Measurements from ENCODE around the gene DLX2.
"Not testable (repeated sequence)": the region's sequence is repeated elsewhere in the genome, so short reads cannot be mapped to it uniquely, and the experiment has no call there.

Gene DLX2

DNA sequence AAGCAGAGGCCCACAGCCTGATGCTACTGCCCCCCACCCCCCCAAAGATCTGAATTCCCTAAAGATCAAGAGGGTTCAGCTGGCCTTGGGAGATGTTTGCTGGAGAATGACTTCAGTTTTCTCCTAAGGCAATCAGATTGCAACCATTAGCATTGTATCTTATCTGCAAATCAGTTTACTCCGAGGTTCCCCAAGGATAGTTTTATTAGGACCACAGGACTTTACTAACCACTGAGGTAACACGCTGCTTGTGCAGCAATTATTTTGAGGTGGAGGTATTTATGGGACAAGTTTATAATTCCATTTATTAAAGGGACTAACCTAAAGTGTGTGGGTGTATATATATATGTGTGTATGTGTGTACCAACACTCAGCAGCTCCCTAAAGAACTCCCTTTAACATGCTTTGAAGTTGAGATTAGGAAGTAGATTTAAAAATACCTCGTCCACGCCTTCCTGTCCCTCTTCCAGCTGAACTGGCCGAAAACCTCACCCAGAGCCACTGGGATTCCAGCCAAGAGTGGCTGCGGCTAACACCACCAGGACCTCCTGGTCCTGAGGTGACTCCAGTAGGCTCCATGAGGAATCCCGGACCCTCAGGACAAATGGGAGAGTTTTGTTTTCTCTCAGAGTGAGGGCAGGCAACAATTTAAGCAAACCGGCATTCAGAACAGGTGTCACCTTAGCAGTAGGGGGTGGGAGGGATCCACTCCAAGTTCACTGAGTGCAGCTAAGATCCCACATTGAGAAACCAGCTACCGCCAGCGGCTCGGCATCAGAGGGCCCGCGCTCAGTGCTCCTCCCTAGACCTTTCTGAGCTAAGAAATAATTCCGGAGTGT lies 20.4 kb downstream of the DLX2 start:
- peak; percentile 31 for DNase-seq

GRCh38 chr2:172081221-172082022 lies 21.3 kb downstream of the DLX2 start:
- DNase-seq, result no peak

DNA sequence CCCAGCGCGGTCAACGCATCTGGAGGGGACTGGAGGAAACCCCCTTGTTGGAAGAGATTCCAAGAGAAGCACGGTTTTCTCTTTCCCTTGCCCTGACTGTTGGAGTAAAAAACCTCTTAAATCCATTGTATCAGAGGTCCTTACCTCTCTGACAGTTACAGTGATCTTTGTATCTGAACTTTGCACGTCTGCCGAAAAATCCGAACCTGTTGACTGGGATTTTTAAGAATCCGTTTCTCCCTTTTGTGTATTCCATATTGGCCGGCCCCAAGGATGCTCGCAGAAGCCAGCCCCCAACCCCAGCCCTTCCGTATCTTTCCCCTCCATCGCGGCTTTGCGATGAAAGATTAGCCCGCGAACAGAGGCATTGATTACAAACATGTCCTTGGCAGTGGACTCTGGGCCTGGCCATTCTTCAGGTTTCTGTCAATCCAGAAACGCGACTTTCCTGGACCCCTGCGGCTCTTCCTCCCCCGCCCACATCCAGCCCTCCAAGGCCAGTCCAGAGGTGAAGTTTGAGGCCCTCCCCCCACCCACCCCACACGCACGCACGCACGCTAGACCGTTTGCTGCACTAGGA lies 22.0 kb downstream of the DLX2 start:
- DNase-seq, result no peak

GRCh38 chr2:172079838-172080640 lies 22.7 kb downstream of the DLX2 start:
- DNase-seq, result peak; percentile 36

DNA sequence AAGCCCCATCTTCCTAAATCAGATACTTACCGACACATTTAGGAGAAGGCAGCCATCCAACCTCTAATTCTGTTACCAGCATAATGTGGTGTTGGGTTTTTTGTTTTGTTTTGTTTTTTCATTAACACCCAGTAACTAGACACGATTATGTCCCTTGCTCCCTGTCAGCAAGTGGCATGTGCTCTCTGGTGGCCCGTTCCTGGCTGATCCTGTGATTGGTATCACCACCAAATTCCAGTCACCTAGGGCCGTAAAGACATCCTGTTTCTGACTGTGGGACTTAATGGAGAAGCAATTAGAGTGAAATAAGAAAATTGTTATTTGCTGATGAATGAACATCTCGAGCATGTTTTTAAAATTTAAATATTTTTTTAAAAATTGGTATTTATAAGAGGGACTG lies 23.3 kb downstream of the DLX2 start:
- no peak for DNase-seq

- DNase-seq, result no peak
Measured at GRCh38 chr2:172074254-172074653, 28.4 kb downstream of the DLX2 start.

DNA sequence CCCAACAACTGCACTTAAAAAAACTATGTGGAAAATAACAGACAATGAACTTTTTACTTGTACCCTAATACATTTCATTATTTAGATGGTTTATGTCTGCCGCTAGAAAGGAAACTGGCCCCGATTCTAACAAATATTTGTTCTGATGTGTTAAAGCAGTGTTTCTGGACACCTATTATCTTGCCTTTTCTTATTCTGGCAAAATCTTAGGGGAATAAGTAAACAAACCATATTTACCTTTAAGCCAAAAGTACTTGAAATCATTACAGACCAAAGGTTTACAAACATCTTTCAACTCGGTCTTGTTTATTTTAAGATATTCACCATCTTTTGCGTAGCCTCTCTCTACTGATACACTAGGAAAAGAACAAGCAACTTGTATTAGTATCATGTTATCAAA lies 29.2 kb downstream of the DLX2 start:
- no peak for DNase-seq

DNA sequence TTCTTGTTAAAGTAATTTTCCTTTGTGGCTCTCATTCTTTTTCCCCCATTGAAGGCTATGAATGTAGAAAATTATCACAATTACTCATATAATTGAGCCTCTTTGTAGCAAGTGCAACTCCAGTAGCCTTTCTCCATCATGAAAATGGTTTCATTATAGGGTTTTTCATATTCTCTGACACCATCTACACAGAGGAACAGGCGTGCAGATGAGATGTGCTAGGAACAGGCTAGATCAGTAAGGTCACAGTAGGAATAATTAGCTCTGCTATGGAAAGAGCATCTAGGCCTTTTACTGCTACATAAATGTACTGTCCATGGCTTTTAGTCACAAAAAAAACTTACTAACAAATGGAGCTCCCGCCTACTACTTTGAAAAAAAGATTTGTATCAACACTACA lies 30.0 kb downstream of the DLX2 start:
- no peak for DNase-seq

DNA sequence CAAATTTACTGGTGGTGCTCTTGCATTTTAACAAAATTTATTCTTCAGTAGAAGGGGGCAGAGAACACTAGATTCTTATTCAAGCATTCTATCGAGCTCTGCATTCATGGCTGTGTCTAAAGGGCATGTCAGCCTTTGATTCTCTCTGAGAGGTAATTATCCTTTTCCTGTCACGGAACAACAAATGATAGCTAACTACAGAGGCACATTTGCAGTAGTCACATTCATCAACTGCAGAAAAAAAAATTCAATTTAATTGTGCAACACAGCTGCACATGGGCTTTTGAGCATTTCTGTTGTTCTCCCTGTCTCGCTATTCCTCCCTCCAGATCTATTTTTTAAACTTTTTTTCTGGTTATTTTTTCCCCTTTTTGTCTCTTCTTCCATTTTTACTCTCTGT lies 30.4 kb downstream of the DLX2 start:
- DNase-seq, result no peak

DNA sequence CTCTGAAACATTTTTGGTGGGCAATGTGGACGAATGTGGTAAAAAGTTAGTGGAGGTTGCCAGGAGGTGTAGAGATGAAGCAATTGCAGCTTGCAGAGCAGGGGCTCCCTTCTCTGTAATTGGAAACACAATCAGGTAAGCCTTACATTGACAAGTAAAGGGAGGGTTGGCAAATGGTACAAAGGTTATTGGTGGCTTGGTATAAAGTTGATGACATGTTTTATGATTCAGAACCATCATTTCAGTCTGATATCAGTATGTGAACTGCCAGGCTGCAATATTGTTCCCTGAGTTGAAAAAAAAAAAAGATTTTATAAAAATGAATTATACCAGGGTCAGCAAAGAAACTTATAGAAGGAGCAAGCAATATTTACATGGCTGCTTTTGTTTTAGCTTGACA lies 31.8 kb downstream of the DLX2 start:
- no peak for DNase-seq

GRCh38 chr2:172067905-172068304 lies 34.8 kb downstream of the DLX2 start:
- DNase-seq, result not testable (repeated sequence)

DNA sequence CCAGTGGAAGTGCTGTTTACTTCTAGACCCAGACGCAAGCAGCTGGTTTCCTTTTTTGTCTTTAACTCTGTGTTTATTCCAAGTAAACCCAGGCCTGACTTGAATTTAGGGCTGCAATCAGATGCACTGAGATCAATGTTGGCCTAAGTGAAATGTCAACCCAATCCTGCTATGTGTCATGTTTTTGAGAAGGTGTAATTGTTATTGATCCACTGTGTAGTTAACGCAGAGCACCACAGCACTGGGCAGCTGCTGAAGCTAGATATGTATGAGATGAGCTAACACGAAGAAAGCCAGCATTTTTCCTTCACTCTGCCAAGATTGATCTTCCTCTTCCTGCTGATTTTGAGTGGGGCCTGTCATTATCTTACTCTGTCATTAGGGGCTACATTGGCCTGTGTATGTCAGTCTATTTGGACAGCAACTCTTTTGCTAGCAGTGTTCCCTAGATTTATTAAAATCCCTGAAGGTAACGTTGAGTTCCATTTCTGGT lies 36.3 kb downstream of the DLX2 start:
- DNase-seq, result no peak

GRCh38 chr2:172065111-172065510 lies 37.6 kb downstream of the DLX2 start:
- no peak for DNase-seq

DNA sequence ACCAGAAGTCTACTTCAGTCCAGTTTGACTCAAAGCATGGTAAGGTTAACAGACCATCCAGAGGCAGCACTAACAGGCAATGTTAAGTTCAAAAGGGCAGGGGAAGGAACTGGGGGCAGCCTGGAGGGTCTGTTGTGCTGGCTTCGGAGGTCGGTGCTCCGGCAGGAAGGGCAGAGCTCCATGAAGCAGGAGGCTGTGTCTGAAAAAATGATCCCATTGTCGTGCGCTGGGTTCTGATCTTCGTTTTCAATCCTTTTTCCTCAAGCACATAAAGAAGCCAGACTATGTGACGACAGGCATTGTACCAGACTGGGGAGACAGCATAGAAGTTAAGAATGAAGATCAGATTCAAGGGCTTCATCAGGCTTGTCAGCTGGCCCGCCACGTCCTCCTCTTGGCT lies 39.3 kb downstream of the DLX2 start:
- no peak for DNase-seq

- peak; percentile 23 for DNase-seq
Measured at GRCh38 chr2:172062402-172063004, 40.2 kb downstream of the DLX2 start.

- not testable (repeated sequence) for DNase-seq
Measured at GRCh38 chr2:172060118-172060517, 42.6 kb downstream of the DLX2 start.

DNA sequence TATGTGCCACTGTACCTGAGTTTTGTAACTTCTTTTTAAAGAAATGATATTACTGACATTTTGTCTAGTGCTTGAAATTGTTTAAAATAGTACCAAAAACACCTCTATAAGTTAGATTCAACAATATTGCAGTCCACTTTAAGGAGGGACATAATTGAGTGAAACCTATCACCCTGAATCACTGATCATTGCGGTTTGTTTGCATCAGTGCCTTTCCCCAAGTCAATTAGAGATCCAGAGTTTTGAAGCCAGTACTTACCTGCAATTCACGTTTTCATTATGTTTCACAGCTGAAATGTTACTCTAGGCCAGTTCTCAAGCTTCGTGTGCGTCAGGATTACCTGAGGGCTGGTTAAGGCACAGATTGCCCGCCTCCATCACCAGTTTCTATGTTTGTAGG lies 44.0 kb downstream of the DLX2 start:
- no peak for DNase-seq

DNA sequence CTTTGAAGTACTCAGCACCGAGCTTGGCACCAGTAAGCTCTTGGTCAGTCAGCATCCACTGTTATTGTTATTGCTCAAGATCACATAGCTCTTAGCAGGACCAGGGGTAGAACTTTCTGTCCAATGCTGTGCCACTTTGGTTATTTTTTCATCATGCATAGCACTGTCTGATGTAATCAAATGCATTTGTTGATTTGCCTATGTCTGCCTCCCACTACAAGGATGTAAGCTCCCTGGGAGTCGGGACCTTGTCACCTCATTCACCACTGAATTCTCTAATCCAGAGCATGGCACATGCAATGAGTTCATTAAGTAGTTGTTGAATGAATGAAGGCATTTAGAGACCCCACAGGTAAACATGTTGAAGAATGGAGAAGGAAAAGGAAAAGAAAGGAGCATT lies 46.4 kb downstream of the DLX2 start:
- no peak for DNase-seq

DNA sequence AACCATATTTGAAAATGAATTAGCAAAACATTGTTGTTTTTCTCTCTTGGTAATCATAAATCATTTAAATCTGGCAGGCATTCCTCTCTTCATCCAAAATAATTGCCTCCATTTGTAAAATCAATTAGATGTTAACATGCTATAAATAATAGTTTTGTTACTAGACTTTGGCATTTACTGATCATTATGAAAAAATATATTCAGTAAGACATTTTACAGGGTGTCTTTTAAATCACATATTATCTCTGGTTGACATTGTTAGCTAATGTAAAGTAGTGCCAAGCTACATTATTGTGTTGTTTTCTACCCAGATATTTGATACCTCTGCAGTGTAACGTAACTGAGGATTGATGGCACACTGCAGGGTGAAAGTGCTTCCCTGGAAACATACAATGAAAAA lies 49.2 kb downstream of the DLX2 start:
- DNase-seq, result no peak

DNA sequence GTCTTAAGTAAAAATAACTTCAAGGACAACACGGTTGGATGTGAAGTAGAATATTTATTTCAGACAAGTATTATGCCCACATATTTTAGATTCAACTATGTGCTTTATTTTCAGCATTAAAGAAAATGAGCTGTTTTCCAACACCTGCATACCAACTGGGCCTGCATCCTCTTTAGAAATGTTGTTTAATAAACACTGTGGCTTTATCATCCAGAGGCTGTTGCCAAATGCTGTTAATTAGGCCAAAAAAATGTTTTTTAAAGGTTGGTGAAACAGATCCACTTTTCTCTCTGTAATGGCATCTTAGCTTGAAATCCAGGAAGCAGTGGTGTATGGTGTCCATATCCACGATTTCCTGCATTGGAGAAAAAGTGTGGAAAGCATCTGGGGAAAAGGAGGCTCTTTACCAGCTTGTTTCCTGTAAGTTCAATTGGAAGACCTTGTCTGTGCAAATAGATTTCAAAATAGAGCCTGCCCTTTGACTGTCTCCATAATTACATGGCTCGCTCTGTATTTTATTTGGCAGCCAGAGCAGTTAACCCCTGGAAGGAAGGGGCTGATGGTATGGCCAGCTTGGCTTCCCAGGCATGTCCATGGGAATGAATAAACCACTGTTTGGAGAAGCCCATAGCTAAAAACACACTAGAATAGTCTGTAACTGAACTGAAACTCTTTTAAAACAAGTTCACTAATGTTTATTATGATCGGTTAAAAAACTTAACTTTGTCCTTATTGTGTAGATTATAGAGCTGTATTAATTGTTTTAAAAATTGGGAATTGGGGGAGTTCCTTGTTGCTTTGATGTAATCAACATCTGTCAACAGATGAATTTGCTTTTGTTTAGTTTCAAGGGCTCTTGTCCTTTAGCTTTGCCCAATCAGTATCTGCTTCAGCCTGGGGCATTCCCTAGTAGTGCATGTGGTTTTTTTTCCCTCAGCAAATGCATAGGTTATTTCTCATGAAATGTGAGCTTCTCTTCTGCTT lies 50.4 kb downstream of the DLX2 start:
- peak; percentile 37 for DNase-seq

DNA sequence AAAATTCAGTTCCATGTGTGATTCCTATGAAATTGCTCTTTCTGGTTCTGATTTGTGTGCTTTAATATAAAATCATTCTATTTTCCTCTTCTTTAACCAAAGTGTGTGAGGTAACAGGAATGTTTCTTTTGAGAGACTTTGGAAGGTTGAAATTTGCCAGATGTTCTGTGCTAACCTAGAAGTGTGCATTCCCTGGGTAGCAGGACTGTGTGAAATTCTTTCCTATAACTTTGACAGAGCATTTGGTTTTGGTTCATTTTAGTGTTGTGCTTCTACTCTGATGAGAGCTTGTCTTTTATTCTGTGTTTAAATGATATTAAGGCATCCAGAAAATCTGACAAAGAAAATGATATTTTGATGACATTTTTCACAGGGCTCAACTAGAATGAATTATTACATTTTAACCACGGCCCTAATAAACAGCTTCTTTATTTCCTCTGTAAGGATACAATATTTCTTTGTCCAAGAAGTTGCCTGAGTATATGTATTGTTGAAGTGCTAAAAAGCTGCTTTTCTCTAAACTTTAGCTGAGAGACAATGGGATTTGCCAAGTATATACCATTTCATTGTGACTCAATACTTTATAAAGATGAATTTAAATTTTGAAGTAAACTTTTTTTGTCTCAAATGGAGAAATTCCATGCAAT lies 52.1 kb downstream of the DLX2 start:
- peak; percentile 48 for DNase-seq

All from OCI-M1 (cell line).